ENCODE measurements around the gene FKBP1A.

Gene FKBP1A

DNA sequence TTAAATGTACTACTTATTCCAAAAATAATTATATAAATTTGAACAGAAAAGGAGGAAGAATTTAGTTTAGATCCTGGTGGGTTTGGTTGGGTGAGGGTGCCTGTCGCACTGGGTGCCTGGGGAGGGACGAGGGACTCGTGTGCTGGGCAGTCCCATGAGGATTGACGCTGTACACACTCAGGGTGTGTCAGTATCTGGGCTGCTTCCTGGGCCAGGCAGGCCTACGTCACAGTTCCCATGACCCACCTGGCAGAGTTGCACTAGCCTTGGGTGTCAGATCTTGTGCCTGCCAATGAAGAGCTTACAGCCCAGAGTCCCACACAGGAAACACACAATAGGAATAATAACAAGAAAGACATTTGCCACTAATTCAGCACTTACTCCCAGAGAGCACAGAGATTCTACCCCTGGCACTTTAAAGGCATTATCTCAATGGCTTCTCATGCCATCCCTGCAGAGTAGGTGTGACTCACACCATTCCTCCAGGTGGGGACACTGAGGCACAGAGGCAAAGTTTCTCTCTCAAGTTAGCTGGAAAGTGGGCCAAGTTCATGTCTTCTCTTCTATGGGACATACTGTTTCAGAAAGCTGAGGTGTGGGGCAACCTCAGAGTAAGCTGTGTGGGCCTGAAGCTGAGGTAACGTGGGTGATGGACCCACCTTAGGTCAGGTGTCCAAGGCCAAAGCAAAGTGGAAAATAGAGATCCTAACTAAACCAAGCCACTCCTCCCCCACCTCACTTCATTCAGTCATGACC, 62.6 kb downstream of the FKBP1A start:
- peak; percentile 13 for DNase-seq

DNA sequence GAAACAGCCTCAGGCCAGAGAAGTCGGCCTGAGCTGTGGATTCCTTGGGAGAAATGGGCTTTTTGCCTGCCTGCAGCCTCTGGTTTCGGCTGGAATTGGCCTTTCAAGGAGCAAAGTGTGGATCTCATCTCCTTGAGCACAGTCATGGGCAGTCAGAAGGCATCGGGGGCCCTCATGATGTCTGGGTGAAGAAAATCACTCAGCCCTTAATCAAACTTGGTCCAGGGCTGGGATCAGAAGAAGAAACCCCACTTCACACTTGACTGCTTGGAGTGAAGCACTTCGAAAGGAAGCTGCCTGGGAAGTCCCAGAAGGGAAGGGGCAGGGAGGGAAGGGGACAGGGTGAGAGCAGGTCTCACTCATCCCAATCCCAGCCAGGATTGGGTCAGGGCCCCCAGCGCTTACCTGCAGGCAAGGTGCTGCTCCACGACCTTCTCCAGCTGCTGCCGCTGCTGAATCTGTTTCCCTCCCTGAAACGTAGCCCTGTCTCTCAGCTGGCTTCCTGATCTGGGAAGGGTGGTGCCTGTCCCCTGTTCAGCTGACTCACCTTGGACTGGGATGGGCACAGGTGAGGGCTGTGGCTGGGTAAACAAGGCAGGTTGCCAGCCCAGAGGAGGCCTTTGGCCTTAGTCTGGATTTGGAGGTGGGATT, 64.0 kb downstream of the FKBP1A start, which contains the start of gene SDCBP2:
Gene SDCBP2 (minus strand): TSS at position 460 of the 651 bp plus-strand sequence. CDS start 8,723 bp downstream, outside the sequence.
- no peak for DNase-seq

DNA sequence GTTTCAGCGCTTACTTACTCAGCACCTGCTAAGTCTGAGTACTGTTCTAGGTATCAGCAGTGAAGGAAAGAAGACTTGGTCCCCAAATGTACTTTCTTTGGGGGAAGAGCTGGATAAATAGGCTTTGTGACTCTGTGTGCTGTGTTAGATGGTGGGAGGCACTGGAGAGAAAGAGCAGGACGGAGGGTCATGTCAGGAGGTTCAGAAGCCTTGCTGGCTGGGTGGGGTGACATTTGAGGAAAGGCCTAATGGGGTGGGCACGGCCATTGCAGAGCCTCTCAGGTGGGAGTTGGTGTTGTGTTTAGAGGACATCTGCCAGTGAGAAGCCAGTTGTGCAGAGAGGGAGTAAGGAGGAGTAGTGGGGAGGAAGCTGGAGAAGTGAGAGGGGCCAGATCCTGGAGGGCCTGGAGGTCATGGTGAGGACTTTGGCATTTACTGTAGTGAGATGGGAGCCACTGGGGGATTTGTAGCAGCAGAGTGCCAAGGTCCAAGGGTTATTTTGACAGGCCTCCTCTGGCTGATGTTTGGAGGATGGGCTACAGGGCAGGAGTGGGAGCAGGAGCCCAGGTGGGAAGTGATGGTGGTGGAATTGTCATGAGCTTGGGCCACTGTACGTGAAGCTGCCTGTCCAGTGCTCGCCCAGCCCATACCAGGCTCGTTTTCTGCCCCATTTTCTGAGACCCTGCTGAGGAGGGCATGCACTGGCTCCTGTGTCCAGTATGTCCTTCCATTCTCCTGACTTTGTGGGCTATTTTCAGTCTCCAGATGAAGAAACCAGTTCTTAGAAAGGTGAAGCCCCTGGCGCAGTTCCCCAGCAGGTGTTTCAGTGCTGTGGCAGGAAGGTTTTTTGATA, 64.8 kb downstream of the FKBP1A start:
- DNase-seq: no peak

DNA sequence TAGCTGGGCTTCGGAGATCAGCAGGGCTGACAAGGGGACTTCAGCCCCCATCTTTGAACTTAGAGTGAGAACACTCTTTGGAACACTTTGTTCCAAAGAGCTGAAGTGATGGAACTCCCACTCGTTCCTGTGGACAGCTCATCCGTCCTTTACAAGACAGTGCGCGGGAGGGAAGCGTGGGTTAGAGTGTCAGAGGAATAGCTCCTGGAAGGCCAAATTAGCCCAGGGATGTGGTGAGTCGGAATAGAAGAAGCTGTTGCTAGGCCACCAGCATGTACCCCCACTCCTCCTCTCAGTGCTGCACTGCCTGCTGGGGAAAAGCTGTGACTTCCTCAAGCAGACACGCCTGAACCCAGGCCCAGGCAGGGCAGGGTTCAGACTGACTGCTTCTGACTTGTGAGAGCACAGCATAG, 65.6 kb downstream of the FKBP1A start:
- DNase-seq: no peak

GRCh38 chr20:1326031-1326930, 66.6 kb downstream of the FKBP1A start:
- no peak for DNase-seq

- DNase-seq: peak; percentile 73
Measured at GRCh38 chr20:1325173-1326030, 67.5 kb downstream of the FKBP1A start.

- no peak for DNase-seq
Measured at GRCh38 chr20:1324598-1325172, 68.2 kb downstream of the FKBP1A start.

GRCh38 chr20:1323830-1324597, 68.8 kb downstream of the FKBP1A start:
- no peak for DNase-seq

DNA sequence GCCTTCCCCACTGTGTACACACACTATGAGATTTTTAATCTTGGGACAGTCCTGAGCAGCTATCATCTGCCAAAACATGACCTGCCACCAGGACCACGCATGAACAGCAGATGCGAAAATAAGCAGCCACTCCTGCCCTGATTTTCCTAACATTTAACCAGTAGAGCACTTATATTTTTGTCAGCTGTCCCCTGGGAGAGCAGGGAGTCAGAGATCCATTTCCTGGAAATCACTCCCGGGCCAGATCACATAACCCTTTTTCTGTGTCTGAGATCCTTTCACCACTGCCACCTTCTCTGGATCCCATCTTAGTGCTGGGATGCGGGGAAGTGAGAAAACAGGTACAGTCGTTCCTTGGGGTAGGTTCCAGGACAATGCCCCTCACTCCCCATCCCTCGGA, 69.6 kb downstream of the FKBP1A start:
- no peak for DNase-seq

DNA sequence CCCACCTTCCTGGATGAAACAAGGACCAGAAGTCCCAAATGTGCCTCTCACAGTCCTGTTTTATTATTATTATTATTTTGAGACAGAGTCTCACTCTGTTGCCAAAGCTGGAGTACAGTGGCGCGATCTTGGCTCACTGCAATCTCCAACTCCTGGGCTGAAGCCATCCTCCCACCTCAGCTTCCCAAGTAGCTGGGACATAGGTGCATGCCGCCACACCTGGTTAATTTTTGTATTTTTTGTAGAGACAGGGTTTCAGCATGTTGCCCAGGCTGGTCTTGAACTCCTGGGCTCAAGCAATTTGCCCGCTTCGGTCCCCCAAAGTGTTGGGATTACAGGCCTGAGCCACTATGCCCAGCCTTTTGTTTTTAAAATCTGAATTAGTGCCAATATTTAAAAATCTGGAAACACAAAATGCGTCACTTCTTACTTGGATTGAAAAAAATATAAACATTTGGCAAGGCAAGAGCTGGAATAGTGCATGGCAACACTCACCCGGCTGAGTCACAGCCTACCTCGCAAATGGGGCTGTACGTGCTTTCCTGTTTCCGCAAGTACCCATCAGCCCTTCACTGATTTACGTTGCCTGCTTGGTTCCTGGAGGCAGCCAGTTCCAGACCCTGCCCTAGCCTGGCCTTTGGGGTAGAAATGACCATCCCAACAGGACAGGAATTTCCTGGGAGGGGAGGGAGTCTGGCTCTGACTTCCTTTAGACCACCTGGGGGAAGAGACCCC, 70.2 kb downstream of the FKBP1A start:
- no peak for DNase-seq

- no peak for DNase-seq
Measured at GRCh38 chr20:1321654-1321939, 71.3 kb downstream of the FKBP1A start.

- DNase-seq: no peak
Measured at GRCh38 chr20:1320902-1321653, 71.8 kb downstream of the FKBP1A start.

- DNase-seq: no peak
Measured at GRCh38 chr20:1320016-1320415, 72.8 kb downstream of the FKBP1A start.

- no peak for DNase-seq
Measured at GRCh38 chr20:1319462-1319861, 73.4 kb downstream of the FKBP1A start.

DNA sequence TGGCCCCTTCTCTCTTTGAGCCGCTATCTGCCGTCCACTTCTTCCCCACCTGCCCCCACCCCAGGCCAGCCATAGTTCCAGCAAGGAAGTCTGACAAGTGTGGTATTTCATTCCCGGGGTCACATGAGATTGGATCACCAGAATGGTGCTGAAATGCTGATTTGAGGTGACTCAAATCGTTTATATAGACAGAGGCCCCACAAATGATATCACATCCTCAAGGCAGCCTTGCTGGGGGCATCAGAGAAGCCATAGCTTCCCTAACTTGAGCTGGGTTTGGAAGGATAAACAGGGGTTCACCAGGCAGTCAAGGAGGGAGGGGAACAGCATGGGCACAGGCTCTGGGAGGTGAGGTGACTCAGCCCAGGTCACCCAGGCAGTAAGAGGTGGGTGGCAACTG, 73.8 kb downstream of the FKBP1A start:
- no peak for DNase-seq

Measured in NCI-H1436 treated with DMSO at 0.1 percent for 48 hours (cell line).